ENCODE results near the gene TOMM6.
"Not testable (repeated sequence)": the region's sequence is repeated elsewhere in the genome, so short reads cannot be mapped to it uniquely, and the experiment has no call there.

The TOMM6 gene

DNA sequence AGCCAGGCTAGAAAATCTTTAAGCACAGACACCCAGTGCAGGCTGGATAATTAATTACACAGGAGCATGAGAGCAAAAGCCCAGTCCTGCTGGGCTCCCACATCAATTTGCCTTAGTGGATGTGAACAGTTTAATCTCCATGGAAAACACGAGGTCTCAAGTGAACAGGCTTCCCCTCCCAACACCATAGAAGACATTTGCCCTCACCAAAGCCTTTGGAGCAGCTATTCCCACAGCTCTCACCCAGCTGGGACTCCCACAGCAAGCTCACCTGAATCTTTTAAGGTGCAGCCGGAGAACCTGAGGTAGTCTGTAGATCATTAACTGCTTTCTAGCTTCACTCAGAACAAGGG is 12.0 kb downstream of the TOMM6 start:
- Histone ChIP-seq H3K4me2 (no peak overlapping the region), H3K9ac (no peak overlapping the region), H3K79me2 (ENCODE audit: insufficient read depth, low read depth) (no peaks in the 10 kb centered on the region), H4K20me1 (ENCODE audit: insufficient read depth) (no peaks in the 10 kb centered on the region), H2AFZ (ENCODE audit: low read depth) (no peak overlapping the region), H3K4me1 (ENCODE audit: low read depth, poor library complexity, severe bottlenecking) (no peaks in the 10 kb centered on the region), H3K4me3 (IDR thresholded peaks at IDR 0.05; ENCODE audit: insufficient read depth, low read depth, low read length) (no peak overlapping the region), H3K36me3 (ENCODE audit: insufficient read depth) (no peaks in the 10 kb centered on the region), H3K27me3 (ENCODE audit: insufficient read depth, low read depth) (no peaks in the 10 kb centered on the region), H3K27ac (no peak overlapping the region)
- TF ChIP-seq, protein P1, sequence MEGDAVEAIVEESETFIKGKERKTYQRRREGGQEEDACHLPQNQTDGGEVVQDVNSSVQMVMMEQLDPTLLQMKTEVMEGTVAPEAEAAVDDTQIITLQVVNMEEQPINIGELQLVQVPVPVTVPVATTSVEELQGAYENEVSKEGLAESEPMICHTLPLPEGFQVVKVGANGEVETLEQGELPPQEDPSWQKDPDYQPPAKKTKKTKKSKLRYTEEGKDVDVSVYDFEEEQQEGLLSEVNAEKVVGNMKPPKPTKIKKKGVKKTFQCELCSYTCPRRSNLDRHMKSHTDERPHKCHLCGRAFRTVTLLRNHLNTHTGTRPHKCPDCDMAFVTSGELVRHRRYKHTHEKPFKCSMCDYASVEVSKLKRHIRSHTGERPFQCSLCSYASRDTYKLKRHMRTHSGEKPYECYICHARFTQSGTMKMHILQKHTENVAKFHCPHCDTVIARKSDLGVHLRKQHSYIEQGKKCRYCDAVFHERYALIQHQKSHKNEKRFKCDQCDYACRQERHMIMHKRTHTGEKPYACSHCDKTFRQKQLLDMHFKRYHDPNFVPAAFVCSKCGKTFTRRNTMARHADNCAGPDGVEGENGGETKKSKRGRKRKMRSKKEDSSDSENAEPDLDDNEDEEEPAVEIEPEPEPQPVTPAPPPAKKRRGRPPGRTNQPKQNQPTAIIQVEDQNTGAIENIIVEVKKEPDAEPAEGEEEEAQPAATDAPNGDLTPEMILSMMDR (conservative IDR thresholded peaks at IDR 0.05; ENCODE audit: low read depth, low read length), result no peak

DNA sequence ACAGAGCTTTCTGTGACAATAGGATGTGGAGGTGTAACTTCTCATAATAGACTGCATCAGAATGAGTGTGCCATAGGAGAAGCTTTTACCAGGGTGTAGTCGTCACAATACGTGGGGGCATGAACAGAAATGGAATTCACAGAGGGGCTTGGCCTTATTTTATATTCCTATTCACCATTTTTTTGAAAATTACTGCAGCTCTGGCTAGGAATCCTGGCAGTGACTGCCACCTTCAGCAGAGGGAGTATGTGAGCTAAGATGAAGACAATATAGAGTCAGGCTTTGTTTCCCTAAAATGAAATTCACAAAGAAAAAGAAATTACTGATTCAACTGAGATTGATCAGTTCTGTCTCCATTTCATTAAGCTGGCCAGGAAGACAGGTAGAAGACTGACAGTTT is 13.9 kb downstream of the TOMM6 start:
- TF ChIP-seq, protein P1 (conservative IDR thresholded peaks at IDR 0.05; ENCODE audit: low read depth, low read length), result peak; percentile 50
- H4K20me1 ChIP-seq (ENCODE audit: insufficient read depth), result no peaks in the 10 kb centered on the region
- H2AFZ ChIP-seq (ENCODE audit: low read depth), result no peak overlapping the region
- H3K79me2 ChIP-seq (ENCODE audit: insufficient read depth, low read depth), result no peaks in the 10 kb centered on the region
- no peaks in the 10 kb centered on the region for H3K4me1 ChIP-seq (ENCODE audit: low read depth, poor library complexity, severe bottlenecking)
- H3K9ac ChIP-seq, result no peak overlapping the region
- H3K4me2 ChIP-seq, result no peak overlapping the region
- H3K27ac ChIP-seq, result no peak overlapping the region
- H3K27me3 ChIP-seq (ENCODE audit: insufficient read depth, low read depth), result no peaks in the 10 kb centered on the region
- H3K4me3 ChIP-seq (IDR thresholded peaks at IDR 0.05; ENCODE audit: insufficient read depth, low read depth, low read length), result no peak overlapping the region
- no peaks in the 10 kb centered on the region for H3K36me3 ChIP-seq (ENCODE audit: insufficient read depth)

DNA sequence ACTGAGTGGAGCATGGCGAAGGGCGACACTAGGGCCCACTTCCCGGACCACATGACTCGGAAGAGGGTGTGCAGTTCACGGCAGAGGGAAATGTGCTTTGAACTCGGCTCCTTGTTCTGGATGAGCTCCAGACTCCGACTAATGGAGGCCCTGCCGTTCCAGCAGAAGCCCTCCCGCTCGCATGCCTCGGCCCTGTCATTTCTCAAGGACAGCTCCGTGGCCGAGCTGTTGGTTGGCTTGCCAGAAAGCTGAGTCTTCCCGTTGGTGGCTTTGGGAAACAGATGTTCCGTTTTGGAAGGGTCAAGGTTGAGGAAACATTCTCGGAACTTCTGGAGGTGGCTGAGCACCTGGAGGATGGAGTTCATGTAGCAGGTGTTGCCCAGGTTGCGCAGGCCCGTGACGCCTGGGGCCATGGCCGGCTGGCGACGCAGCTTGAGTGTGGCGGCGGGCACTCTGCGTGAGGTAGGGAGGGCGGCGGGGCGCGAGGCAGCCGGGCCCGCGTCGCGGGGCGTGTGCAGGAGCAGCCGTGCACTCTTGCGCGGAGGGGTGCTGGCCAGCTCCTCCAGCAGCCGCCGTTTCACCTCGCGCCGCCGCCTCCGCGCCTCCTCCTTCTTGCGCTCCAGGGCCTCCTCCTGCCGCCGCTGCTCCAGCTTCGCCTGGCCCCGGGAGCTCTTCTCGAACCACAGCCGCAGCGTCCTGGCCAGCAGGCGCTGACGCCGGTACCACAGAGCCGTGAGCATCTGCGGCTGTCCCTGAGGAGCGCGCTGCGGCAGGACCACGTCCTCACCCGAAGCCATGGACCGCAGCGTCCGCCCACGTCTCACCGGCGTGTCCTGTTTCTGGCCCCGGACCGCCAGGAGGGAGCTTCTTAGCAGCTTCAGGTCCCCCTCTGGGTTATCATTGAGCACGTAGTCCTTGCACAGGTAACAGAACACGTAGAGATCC is 18.6 kb downstream of the TOMM6 start:
- Histone ChIP-seq H3K4me2 (no peak overlapping the region), H3K27ac (no peak overlapping the region), H4K20me1 (ENCODE audit: insufficient read depth) (no peaks in the 10 kb centered on the region), H3K4me3 (IDR thresholded peaks at IDR 0.05; ENCODE audit: insufficient read depth, low read depth, low read length) (no peak overlapping the region), H3K36me3 (ENCODE audit: insufficient read depth) (no peaks in the 10 kb centered on the region), H3K79me2 (ENCODE audit: insufficient read depth, low read depth) (no peaks in the 10 kb centered on the region), H3K9ac (no peak overlapping the region), H3K27me3 (ENCODE audit: insufficient read depth, low read depth) (no peaks in the 10 kb centered on the region), H3K4me1 (ENCODE audit: low read depth, poor library complexity, severe bottlenecking) (peaks cover 7% of the 10 kb centered on the region), H2AFZ (ENCODE audit: low read depth) (no peak overlapping the region)
- TF ChIP-seq, protein P1 (conservative IDR thresholded peaks at IDR 0.05; ENCODE audit: low read depth, low read length), result no peak

DNA sequence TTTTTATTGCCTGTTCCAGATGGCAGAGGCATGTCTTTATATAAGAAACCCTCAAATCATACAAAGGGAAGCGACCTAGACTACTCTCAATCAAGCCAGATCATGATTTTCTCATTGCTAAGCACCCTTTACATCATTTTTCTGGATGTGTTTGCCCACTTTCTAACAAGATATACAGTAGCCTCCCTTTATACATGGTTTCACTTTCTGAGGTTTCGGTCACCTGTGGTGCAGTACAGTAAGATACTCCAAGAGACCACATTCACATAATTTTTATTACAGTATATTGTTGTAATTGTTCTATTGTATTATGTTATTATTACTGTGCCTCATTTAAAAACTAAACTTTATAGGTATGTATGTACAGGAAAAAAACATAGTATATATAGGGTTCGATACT is 23.6 kb downstream of the TOMM6 start:
- H3K36me3 ChIP-seq (ENCODE audit: insufficient read depth), result no peaks in the 10 kb centered on the region
- no peak overlapping the region for H3K27ac ChIP-seq
- H3K27me3 ChIP-seq (ENCODE audit: insufficient read depth, low read depth), result no peaks in the 10 kb centered on the region
- H3K4me1 ChIP-seq (ENCODE audit: low read depth, poor library complexity, severe bottlenecking), result peaks cover 12% of the 10 kb centered on the region
- no peak overlapping the region for H3K4me2 ChIP-seq
- H3K9ac ChIP-seq, result no peak overlapping the region
- H4K20me1 ChIP-seq (ENCODE audit: insufficient read depth), result no peaks in the 10 kb centered on the region
- no peaks in the 10 kb centered on the region for H3K79me2 ChIP-seq (ENCODE audit: insufficient read depth, low read depth)
- H2AFZ ChIP-seq (ENCODE audit: low read depth), result no peak overlapping the region
- H3K4me3 ChIP-seq (IDR thresholded peaks at IDR 0.05; ENCODE audit: insufficient read depth, low read depth, low read length), result no peak overlapping the region
- TF ChIP-seq, protein P1 (conservative IDR thresholded peaks at IDR 0.05; ENCODE audit: low read depth, low read length), result no peak

DNA sequence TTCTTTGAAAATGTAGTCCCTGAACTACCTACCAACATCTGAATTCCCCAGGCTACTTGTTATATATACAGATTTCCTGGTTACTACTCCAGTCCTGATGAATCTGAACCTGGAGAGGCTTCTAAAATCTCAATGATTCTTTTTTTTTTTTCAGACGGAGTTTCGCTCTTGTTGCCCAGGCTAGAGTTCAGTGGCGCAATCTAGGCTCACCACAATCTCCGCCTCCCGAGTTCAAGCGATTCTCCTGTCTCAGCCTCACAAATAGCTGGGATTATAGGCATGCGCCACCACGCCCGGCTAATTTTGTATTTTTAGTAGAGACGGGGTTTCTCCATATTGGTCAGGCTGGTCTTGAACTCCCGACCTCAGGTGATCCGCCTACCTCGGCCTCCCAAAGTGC is 24.5 kb downstream of the TOMM6 start:
- not testable (repeated sequence) for H3K27me3 ChIP-seq (ENCODE audit: insufficient read depth, low read depth); H4K20me1 ChIP-seq (ENCODE audit: insufficient read depth); H3K4me2 ChIP-seq; H3K4me3 ChIP-seq (IDR thresholded peaks at IDR 0.05; ENCODE audit: insufficient read depth, low read depth, low read length); H3K9ac ChIP-seq; H3K36me3 ChIP-seq (ENCODE audit: insufficient read depth); H3K79me2 ChIP-seq (ENCODE audit: insufficient read depth, low read depth); H3K27ac ChIP-seq; H2AFZ ChIP-seq (ENCODE audit: low read depth)
- H3K4me1 ChIP-seq (ENCODE audit: low read depth, poor library complexity, severe bottlenecking), result peaks cover 12% of the 10 kb centered on the region
